Liver (tissue), 3 donors: Measurements from ENCODE around the gene USH2A.

Experiments used
- CTCF ChIP-seq: fragments of 150-350 bp; IDR thresholded peaks from 2 replicates; pipeline ENCODE4 v1.5.1; 2017; ENCODE audit warnings: improper control_type of control experiment, low read depth, low read length; ENCODE audit not compliant: missing input control
- JUND ChIP-seq, 2 donors: IDR thresholded peaks; 2 replicates each; pipeline ENCODE4 v1.6.1; 2016; ENCODE audit warnings: antibody characterized with exemption in 2 of 2
- ZBTB33 ChIP-seq: IDR thresholded peaks from 2 replicates; pipeline ENCODE4 v1.6.1; 2016; ENCODE audit warnings: antibody characterized with exemption
- donor health status: healthy.
- donor health status: healthy.

- TF ChIP-seq CTCF (no peak), ZBTB33 (no peak), JUND (IDR thresholded peaks at IDR 0.05) (no peak)
Observed at GRCh38 chr1:215704089-215704860, 719.0 kb downstream of the USH2A start.
